Peyer's patch (tissue), 4 donors: ENCODE data around the gene PXDN.

Source experiments
- POLR2A ChIP-seq, 2 donors: fragments of 450-650 bp; IDR thresholded peaks; one replicate each; pipeline ENCODE4 v1.5.1; 2017; ENCODE audit warnings: antibody characterized with exemption in 2 of 2, mild to moderate bottlenecking in 2 of 2, moderate library complexity in 2 of 2
- TF ChIP-seq, protein P1 (sequence below), 6 experiments: fragments of 450-650 bp in 4 of 6; fragments of 200-600 bp in 2 of 6; sonication (generic) in 1 of 6; IDR thresholded peaks; one replicate each; pipeline ENCODE4 v1.5.1; 2017 to 2019; ENCODE audit warnings: antibody characterized with exemption in 6 of 6, mild to moderate bottlenecking in 3 of 6, moderate library complexity in 1 of 6

DNA sequence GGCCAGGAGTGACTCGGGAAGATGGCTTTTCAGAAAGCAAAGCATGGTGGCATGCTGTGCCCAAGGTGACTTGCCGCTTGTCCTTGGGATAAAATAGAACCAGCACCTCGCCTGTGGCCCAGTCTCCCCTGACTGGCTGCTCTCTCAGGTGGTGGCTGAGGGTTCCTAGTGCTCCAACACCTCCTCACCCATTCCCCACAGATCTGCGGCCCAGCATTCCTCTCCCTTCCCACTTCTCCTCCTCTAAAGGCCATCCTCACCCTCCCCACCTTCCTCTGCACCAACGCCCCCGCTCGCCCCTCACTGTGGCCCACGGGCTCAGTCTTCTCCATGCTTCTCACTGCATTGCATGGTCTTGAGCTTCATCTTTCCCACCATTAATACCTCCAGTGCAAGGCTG, 132.4 kb downstream of the PXDN start:
- TF ChIP-seq, protein P1, sequence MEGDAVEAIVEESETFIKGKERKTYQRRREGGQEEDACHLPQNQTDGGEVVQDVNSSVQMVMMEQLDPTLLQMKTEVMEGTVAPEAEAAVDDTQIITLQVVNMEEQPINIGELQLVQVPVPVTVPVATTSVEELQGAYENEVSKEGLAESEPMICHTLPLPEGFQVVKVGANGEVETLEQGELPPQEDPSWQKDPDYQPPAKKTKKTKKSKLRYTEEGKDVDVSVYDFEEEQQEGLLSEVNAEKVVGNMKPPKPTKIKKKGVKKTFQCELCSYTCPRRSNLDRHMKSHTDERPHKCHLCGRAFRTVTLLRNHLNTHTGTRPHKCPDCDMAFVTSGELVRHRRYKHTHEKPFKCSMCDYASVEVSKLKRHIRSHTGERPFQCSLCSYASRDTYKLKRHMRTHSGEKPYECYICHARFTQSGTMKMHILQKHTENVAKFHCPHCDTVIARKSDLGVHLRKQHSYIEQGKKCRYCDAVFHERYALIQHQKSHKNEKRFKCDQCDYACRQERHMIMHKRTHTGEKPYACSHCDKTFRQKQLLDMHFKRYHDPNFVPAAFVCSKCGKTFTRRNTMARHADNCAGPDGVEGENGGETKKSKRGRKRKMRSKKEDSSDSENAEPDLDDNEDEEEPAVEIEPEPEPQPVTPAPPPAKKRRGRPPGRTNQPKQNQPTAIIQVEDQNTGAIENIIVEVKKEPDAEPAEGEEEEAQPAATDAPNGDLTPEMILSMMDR (IDR thresholded peaks at IDR 0.05) = no peak
- no peak for TF ChIP-seq POLR2A (IDR thresholded peaks at IDR 0.05)
